HG03280 (cell line): Measurements from ENCODE around the gene KRT7.
A peak's percentile ranks its signal among the peaks of the same experiment; 100 is the strongest.
"Not testable (repeated sequence)": the region's sequence is repeated elsewhere in the genome, so short reads cannot be mapped to it uniquely, and the experiment has no call there.

Source experiments
- ATAC-seq: cut with Tn5 transposase; IDR thresholded peaks from one replicate; pipeline ENCODE4 v1.9.1; 2021; ENCODE audit warnings: mild to moderate bottlenecking, moderate library complexity; ENCODE audit not compliant: unreplicated experiment

The KRT7 gene

GRCh38 chr12:52243259-52243855 is 10.3 kb downstream of the KRT7 start:
- ATAC-seq = no peak

DNA sequence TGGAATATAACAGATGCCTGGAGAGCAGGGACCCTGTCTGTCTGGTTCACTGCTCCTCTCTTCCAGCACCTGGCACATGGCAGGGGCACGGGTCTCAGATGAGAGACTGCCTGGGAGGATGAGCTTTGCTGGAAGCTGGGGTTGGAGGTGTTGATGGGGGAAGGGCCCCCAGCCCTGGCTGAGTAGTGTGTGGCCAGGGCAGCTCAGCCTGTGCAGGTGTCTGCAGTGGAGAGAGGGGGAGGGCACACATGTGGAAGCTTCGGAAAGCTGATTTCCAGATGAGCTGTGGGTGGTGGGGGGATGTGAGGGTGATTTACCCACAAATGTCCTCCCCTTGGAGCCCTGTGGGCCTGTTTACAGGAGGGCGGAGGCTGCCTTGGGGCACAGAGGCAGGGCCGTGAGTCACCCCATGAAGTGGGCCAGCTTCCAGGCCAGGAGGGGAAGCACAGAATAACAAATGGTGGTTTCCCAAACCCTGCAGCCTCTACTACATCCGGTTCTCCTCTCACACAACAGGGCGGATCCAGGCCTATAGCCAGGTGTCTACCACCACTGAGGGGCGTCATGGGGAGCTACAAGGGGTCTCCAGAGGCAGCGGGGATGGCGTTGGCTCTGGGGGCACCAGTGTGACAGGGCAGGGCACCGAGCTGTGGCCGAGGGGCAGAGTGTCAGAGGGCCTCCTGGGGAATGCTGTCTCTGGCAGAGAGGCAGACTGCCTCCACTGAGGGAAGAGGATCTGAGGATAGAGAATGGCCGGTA is 11.0 kb downstream of the KRT7 start:
- ATAC-seq = peak; percentile 84

DNA sequence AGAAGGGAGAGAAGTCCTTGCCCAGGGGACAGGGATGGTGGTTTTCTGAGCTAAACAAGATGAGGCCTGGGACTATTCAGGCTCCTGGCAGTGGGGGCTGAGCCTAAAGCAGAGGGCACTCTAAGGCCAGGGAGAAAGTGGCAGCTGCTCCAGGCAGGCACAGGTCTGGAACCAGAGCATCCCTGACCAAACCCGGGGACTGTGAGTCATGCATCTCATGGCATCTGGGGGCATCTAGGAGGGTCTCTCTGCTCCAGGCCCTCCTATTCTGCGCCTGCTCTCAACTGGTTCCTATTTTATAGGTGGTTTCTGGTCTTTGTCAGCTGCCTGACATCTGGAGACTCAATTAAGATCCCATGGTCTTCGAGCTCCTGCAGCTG is 11.6 kb downstream of the KRT7 start:
- ATAC-seq = no peak

- no peak for ATAC-seq
Measured at GRCh38 chr12:52245259-52245961, 12.4 kb downstream of the KRT7 start.

DNA sequence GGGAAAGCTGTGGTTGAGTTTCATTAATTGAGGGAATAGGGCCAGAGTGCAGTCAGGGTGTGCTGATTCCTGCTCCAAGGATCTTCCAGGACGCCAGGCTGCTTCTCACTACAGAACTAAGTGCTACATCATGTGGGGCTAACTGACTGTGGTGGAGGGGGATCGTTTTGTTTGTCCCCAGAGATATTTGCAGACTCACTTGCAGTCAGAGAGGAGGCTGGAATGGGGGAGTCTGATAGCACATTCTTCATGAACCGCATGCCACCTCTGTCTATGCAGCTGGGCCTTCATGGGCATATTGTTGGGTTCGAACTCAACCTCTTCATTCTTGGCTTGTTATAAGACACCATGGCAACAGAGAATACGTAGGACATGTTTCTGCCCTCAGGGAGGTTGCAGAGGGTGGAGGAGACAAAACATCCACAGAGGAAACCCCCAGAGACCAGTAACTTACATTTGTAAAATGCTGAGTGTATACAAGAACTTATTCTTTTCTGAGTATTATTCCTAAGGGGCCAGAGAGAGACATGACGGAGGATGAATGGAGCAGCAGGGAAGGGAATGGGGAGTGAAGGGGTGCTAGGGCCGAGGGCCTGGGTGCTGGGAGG is 13.0 kb downstream of the KRT7 start:
- no peak for ATAC-seq

DNA sequence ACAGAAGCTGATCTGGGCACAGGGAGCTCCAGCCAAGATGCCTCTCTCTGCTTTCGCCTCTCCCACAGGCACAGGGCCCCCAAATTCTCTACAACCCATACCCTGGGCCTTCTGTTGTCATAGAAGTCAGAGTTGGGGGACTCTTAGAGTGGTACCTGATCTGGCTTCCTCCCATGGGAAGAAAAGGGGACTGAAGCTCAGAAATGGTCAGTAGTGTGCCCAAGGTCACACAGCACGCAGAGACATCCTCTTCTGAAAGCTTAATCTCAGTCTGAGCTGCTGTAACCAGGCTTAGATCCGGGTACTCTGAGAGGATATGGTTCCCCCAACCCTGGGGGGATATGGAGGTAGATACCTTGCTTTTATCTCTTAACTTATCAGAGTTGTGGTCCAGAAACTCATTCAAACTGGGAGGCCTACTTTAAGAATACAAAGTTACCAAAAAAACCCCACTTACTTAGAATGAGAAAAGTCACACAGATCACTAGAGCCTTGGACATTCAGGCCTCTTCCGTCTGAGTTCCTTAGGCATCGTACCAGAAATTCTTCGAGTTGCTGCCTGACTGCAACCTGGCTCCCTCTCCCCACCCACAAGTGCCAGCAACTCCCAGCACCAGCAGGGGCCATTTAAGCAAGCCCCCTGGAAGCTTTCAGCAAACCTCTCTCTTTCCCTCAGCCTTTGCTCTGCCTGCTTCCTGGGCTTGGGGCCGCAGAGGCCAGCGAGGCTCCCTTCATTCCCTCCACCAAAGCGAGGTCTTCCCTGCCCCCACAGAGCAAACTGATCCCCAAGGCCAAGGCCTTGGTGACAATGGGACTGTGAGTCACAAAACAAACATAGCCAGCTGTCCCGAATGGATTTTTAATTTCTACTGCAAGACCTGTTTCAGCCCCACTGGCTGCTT is 13.9 kb downstream of the KRT7 start:
- ATAC-seq = no peak

DNA sequence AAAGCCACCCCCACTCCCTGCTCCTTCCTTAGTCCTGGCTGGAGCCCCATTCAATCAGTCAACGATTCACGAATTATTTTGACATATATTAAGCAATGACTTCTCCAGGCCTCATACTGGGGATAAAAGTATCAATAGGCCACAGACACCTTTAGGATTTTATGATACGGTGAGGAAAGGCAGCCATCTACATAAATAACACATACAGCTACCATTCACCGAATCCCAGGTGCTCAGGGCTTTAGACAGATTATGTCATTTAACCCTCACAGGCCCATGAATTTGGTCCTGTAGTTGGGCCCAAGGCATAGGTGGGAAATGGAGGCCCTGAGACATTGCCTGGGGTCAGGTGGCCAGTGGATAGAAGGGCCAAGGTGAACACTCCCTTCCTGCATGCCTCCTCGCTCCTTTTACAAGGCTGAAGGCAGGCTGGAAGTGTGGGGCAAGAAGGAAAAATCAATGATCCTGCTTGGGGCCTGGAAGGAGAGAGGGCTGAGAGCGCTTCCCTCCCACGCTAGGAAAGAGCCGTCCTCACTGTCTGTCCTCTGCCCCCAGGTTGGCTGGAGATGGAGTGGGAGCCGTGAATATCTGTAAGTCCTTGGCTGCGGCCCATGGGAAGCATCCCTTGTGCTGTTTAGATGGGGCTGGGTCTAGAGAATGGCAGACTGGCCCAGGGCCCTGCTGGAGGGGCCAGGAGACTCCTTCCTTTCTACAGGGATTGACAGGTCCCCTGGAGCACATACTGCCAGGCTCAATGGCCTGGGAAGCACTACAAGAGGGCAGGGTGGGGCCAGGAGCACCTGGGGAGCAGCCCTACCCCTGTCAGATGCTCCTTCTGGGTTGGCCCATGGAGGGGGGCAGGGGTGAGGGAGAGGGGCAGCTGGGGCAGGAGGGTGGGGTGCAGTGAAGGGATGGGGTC is 14.8 kb downstream of the KRT7 start:
- no peak for ATAC-seq

DNA sequence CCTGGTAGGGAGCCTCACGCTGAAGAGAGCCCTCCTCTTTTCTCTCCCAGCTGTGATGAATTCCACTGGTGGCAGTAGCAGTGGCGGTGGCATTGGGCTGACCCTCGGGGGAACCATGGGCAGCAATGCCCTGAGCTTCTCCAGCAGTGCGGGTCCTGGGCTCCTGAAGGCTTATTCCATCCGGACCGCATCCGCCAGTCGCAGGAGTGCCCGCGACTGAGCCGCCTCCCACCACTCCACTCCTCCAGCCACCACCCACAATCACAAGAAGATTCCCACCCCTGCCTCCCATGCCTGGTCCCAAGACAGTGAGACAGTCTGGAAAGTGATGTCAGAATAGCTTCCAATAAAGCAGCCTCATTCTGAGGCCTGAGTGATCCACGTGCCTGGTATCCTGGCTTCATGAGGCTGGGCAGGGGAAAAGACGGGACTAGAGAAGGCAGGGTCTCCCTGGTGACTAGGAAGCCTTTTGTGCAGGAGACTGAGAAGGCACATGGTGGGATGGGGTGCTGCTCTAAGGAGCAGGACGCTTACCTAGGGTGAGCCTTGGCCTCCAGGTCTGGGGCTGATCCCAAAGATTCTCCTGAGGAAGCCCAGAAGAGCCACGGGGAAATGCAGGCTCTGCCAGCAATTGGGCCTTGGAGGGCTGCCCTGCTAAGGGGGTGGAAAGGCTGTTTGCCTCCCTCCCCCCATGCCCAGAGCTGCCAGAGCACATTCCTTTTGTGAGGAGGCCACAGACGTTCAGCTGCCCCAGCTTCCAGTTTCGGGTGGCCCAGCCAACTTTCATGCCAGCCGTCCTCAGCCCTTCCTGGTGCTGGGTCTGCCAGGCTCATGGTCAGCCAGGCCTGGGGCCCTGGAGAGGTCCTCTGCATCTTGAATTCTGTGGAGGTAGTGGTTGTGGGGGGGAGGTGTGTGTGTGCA is 15.8 kb downstream of the KRT7 start:
- no peak for ATAC-seq

DNA sequence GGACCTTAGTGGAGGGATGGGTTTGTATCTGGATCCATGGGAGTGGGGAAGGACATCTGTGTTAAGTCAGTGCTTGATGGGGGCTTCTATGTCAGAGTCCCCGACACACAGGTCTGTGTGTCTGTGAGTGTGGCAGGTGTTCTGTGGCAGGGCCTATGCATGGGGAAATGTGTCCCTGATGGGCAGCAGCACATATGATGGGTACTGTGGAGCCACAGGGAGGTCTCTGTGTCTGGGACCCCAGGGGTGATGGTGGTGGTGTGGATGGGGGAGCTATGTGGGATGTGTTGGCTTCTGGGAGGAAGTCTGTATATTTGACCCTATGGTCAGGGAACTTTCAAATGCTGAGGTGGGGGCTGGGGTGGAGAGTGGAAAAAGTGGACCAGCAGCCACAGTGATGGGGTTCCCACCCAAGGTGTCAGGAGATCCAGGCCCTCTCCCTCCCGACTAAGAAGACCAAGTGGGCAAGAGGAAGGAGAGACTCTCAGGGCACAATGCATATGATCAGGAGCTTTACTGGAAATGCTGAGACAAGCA is 16.5 kb downstream of the KRT7 start:
- ATAC-seq = no peak

DNA sequence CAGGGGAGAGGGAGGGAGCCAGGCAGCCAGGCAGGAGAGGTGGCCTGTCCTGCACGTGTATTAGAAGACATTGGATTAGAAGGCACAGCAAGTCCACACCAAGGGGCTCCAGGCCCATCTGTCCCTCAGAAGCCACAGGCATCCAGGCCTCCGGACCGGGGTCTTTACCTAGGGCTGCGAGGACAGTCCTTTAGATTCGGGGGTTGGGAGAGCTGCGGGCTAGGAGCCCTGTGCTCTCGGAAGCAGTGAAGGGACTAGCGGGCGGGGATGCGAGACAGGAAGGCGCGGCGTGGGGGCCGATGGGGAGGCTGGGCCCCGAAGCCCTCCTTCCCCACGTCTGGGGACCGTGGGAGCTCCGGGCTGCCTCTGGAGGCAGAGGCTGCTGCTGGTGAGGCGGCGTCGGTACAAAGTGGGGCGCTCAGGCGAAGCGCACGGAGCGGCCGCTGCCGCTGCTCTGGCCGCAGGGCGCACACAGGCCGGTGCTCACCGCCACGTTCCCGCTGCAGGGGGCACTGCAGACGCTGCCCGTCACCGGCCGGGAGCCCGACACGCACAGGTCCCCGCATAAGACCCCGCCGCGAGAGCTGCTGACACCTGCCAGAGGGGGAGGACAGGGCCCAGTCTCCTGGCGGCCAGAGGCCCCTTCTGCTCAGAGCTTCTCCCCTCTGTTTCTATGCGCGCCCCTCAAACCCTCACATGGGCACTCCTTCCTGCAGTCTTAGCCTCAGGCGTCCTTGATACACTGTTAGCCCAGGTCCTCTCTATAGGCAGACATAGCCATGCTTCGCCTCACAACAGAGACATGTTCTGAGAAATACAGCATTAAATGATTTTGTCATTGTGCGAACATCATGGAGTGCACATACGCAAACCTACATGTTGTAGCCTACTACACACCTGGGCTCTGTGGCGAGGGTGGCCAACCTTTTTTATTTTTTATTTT is 17.3 kb downstream of the KRT7 start:
- ATAC-seq = no peak

DNA sequence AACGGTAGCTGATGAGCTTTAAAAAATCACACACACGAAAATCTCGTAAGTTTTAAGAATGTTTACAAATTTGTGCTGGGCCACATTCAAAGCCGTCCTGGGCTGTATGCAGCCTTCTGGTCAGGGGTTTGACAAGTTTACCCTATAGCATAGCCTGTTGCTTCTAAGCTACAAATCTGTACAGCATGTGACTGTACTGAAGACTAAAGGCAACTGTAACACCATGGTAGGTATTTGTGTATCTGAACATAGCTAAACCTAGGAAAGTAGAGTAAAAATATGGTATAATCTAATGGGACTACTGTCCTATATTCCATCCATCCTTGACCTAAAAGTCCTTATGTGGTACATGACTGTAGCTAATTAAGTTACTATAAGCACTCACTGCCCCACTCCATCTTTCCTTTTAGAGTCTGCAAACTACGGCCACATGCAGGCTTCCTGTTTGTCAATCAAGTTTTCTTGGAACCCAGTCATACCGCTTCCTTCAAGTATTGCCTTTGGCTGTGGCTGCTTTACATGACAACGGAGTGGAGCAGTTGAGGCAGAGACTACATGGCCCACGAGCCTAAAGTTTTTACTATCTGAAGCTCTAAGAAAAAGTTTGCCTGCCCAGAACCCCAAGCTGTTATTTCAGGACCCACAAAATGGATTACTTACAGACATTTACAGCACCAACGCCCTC is 18.5 kb downstream of the KRT7 start:
- no peak for ATAC-seq

DNA sequence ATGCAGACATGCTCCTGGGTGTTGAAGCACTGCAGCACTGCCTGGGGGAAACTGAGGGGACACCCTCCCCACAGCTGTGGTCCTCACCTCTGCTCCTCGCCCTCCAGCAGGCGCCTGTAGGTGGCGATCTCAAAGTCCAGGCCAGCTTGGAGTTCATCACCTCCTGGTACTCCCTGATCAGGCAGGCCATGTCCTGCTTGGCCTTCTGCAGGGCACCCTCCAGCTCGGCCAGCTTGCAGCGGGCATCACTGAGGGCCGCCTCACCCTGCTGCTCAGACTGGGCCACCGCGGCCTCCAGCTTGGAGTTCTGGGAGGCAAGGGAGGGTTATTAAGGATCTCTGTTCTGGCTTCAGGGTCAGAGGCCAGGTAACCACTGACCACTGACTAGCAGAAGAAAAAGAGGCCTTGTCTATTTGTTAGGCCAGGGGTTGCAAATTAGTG is 19.2 kb downstream of the KRT7 start:
- not testable (repeated sequence) for ATAC-seq

GRCh38 chr12:52252728-52253343 is 19.8 kb downstream of the KRT7 start:
- no peak for ATAC-seq

- no peak for ATAC-seq
Measured at GRCh38 chr12:52253391-52254179, 20.5 kb downstream of the KRT7 start.

DNA sequence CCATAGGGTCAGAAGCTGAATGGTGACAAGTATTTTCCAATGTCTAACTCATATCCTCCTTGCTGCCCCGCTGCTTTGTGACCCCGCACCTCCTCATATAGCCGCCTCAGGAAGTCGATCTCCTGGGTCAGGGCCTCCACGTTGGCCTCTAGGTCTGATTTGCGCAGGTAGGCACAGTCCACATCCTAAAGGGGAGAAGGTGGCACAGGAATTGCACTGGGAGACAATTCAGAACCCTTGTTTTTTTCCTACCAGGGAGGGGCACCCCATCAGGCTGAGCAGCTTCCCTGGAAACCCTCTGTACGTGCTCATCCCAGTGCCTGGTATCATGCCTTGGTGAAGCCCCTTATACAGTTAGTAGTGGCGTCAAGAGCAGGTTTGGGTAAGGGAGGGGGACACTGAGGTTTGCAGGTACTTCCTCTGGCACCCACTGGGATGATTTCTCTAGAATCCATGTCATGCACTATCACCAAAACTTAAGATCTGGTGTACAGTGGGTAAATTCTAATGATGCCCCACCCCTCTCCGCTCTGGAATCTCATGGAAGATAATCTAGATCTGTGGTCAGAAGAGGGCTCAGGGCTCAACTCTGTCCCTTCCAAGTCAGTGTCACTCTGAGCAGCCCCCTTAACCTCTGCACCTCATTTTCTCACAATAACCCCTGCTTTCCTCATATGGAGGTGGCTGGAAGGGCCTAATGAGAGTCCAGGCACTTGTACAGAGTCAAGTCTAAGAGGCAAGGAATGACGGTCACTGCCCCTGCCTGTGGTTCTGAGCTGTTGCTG is 21.3 kb downstream of the KRT7 start:
- ATAC-seq = no peak
